BLaER1 treated with 17β-estradiol and CSF1 and Interleukin-3, amounts not matched to agents 10 nM and 100 nM (cell line): ENCODE measurements around the gene CHRNA7.

Experiments used
- H3K27ac ChIP-seq, 11 experiments: shearing (Covaris generic); formaldehyde crosslinking; 2 replicates each; pipeline ENCODE4 v1.8.1; 2022
- H3K27me3 ChIP-seq, 11 experiments: shearing (Covaris generic); formaldehyde crosslinking; 2 replicates each; pipeline ENCODE4 v1.8.1; 2022
- H3K36me3 ChIP-seq, 11 experiments: shearing (Covaris generic); formaldehyde crosslinking; 2 replicates each; pipeline ENCODE4 v1.8.1; 2022
- H3K4me1 ChIP-seq, 10 experiments: shearing (Covaris generic); formaldehyde crosslinking; 2 replicates each; pipeline ENCODE4 v1.8.1; 2022
- H3K4me2 ChIP-seq, 11 experiments: shearing (Covaris generic); formaldehyde crosslinking; 2 replicates each; pipeline ENCODE4 v1.8.1; 2022
- H3K4me3 ChIP-seq, 10 experiments: shearing (Covaris generic); formaldehyde crosslinking; 2 replicates each; pipeline ENCODE4 v1.8.1; 2022
- H3K9ac ChIP-seq, 11 experiments: shearing (Covaris generic); formaldehyde crosslinking; 2 replicates each; pipeline ENCODE4 v1.8.1; 2022
- H3K9me3 ChIP-seq, 11 experiments: shearing (Covaris generic); formaldehyde crosslinking; replicated peaks in 1 of 11; 2 replicates each; pipeline ENCODE4 v1.8.1; 2022
- H4K20me1 ChIP-seq, 11 experiments: shearing (Covaris generic); formaldehyde crosslinking; 2 replicates each; pipeline ENCODE4 v1.8.1; 2022
- Cebpa-rat ChIP-seq, 11 experiments: shearing (Covaris generic); IDR thresholded peaks; 2 replicates each; pipeline ENCODE4 v1.8.1; 2022

CHRNA7 gene

DNA sequence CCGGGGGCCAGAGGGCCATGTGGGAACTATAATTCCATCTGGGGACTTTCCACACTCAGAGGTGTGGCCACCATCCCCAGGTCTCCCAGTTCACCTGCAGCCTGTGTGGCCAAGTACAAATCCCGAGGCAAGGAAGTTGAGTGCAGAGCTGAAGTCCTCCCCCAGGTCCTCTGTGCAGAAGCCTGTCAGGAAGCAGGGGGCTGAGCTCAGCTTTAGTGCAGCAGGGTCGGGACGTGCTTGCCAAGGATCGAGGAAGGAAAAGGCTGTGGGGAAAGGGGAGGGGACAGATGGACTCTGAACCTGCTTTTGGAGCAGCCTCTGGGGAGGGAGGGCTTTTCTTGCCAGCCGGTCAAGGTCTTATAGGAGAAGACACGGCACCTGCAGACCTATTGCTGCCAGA is 67.7 kb downstream of the CHRNA7 start:
- TF ChIP-seq Cebpa-rat (IDR thresholded peaks at IDR 0.05) = no peak
- H3K4me1 ChIP-seq = peaks cover 0 to 6% (median 0%) of the 10 kb centered on the region in 10 experiments; a peak in 2 of 20 replicates
- H3K9me3 ChIP-seq = no peaks in the 10 kb centered on the region
- peak overlapping the region in 3 of 11 experiments; percentile 8 to 10 (median 9); a peak in 2 of 22 replicates for H3K4me2 ChIP-seq
- H3K27me3 ChIP-seq = no peaks in the 10 kb centered on the region
- H3K27ac ChIP-seq = no peak overlapping the region
- H4K20me1 ChIP-seq = no peaks in the 10 kb centered on the region
- H3K9ac ChIP-seq = no peak overlapping the region
- no peak overlapping the region for H3K4me3 ChIP-seq
- H3K36me3 ChIP-seq = no peaks in the 10 kb centered on the region

DNA sequence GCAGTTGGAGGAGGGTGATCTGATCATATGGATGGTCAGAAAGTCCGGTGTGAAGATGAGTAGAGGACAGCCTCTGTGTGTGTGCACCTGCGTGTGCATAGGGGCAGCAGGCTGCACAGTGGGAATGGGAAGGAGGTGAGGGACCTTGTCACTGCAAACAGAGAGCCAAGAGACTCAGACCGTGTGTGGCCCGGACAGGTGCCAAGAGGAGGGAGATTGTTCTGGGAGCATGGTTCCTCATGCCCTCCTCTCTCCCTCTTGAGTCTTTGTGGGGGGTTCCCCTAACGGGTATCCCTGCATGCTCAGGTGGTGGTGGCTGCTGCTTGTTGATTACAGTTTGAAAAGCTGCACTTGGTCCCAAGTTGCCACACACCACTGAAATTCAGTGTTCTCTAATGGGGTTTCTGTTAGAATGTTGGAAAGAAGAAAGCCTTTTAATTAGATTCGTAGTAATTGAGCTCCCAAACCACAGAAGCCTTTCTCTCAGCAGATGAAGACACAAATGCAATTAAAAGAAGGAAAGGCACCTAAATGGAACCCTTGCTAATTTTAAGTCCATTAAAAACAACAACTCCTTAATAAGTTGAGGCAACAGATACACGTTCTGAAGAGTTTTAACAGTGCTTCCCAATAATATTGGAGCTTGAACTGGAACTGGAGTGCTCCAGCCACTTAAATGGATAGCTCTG is 68.9 kb downstream of the CHRNA7 start:
- no peak for TF ChIP-seq Cebpa-rat (IDR thresholded peaks at IDR 0.05)
- peaks cover 0 to 6% (median under 1%) of the 10 kb centered on the region in 10 experiments; a peak in 9 of 20 replicates for H3K4me1 ChIP-seq
- H3K36me3 ChIP-seq = no peaks in the 10 kb centered on the region
- H3K9ac ChIP-seq = no peak overlapping the region
- no peak overlapping the region for H3K4me2 ChIP-seq
- no peak overlapping the region for H3K27ac ChIP-seq
- no peaks in the 10 kb centered on the region for H3K9me3 ChIP-seq
- no peaks in the 10 kb centered on the region for H4K20me1 ChIP-seq
- H3K4me3 ChIP-seq = no peak overlapping the region
- H3K27me3 ChIP-seq = no peaks in the 10 kb centered on the region

DNA sequence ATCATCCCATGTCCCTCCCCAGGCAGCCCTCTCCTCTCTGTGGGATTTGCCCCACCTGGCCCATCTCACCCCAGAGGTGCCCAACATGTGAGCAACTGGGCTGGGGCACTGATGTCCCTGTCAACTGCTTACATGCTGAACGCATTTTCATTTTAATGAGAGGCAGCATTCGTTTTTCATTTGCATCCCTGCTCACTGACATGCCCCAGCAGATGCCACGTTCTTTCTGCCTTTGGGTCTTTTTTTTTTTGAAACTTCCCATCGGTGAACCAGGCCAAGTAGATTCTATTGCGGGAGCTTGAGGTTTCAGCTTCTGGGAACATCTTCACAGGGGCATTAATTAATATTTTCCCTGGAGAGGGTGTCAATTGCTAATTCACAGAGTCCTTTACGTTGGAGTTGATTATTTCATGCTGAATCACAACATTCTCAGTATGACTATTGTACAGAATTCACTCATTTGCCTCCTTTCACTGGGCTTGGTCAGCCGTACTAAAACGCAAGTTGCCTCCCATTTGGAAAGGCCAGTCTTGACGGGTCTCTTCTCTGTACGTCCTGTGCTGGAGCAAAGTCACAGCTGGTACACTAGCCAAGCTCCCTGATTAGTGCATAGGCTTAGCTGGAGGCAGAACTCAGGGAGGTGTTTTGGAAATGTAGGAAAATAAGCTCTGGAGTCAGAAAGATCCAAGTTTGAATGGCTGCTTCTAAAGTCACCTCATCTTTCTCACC is 69.8 kb downstream of the CHRNA7 start:
- Histone ChIP-seq H3K4me2 (no peak overlapping the region), H3K27ac (no peak overlapping the region), H3K36me3 (no peaks in the 10 kb centered on the region), H3K27me3 (no peaks in the 10 kb centered on the region), H3K9ac (no peak overlapping the region), H3K9me3 (no peaks in the 10 kb centered on the region), H3K4me3 (no peak overlapping the region), H3K4me1 (peaks cover 5 to 15% (median 9%) of the 10 kb centered on the region in 10 experiments; a peak in 19 of 20 replicates), H4K20me1 (no peaks in the 10 kb centered on the region)
- no peak for TF ChIP-seq Cebpa-rat (IDR thresholded peaks at IDR 0.05)

DNA sequence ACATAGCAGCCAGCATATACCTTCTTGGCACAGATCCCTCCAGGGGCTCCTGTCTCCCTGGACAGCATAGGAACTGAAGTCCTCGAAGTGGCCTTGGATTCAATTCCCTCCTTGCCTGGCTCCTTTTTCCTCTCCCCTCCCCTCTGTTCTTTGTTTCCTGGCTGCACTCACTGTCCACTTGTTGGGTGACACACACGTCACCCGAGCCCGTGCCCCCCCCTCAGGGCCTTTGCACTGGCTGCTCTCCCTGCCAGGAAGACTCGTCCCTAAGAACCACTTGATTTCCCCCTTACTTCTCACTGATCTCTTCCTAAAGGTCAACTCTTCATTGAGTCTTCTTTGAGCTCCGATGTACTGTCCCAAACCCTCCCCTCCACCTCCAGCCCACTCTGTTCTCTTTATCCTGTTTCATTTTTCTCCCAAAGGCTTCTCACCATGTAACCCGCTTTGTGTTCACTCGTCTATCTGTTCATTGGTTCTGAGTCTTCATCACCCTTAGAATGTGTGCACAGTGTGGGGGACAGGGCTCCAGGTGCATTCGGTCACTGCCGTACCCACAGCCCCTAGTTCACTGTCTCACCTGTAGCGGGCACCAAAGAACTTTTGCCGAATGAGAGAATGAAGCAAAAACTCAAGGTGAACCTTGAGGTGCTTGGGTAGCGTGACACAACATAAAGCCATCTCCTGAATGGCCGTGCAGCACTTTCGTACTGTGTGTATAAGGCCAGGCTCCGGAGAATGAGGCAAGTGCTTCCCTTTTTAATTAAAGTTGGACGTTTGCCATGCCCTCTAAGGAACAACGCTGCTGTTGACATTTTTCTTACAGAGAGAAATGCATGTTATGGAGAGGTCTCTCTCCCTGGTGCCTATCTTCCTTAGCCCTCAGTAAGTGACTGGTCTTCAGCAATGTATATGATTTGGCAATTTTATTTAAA is 74.0 kb downstream of the CHRNA7 start:
- TF ChIP-seq Cebpa-rat (IDR thresholded peaks at IDR 0.05) = no peak
- peak overlapping the region; percentile 20 to 86 (median 77); a peak in 18 of 22 replicates for H3K4me2 ChIP-seq
- no peaks in the 10 kb centered on the region for H3K36me3 ChIP-seq
- H4K20me1 ChIP-seq = no peaks in the 10 kb centered on the region
- H3K27me3 ChIP-seq = no peaks in the 10 kb centered on the region
- no peaks in the 10 kb centered on the region for H3K9me3 ChIP-seq
- H3K4me1 ChIP-seq = peaks cover 24 to 44% (median 32%) of the 10 kb centered on the region in 10 experiments
- no peak overlapping the region for H3K4me3 ChIP-seq
- no peak overlapping the region for H3K27ac ChIP-seq
- H3K9ac ChIP-seq = no peak overlapping the region

DNA sequence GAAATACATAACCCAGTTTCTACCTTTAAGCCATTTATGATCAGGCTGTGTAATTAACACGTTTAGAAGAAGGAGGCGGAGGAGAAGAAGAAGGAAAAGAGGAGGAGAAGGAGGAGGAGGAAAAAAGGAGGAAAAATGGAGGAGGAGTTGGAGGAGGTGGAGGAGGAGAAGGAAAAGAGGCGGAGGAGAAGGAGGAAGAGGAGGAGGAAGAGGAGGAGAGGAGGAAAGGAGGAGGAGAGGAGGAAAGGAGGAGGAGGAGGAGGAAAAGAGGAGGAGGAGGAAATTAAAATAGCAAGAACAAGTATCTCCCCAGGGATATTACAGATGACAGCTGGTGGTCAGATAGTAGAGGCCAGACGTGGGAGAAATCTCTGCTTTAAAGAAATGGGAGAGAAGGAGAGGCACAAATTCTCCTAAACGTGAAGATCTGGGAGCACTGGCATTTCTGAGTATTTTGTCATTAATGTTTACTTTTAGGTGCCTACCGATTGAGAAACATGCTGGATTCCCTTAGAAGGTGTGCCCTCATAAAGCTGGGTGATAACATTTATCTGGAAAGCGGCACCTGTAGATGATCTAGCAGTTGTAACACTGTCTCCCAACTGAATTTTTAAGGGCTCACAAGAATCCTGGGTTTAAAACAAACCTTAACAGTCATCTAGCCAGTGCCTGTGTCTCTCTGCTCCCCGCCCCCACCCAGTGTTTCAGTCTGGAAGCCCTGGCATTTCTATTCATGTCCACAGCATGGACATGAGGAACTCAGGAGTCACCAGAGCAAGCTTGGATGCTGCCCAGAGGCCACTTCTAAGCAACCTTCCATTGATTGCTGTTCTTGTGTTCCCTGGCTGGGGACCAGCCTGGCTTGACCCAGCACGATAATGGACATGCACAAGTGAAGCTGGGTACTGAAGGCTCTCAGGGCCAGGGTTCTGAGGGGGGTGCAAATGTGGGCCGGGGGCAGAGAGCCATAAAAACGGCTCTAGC is 75.2 kb downstream of the CHRNA7 start:
- peaks cover 24 to 44% (median 32%) of the 10 kb centered on the region in 10 experiments for H3K4me1 ChIP-seq
- no peak for TF ChIP-seq Cebpa-rat (IDR thresholded peaks at IDR 0.05)
- no peak overlapping the region for H3K4me3 ChIP-seq
- H3K27ac ChIP-seq = peak overlapping the region in 4 of 11 experiments; percentile 10 to 55 (median 30); a peak in 3 of 22 replicates
- no peaks in the 10 kb centered on the region for H4K20me1 ChIP-seq
- no peaks in the 10 kb centered on the region for H3K27me3 ChIP-seq
- H3K36me3 ChIP-seq = no peaks in the 10 kb centered on the region
- 0 out of 22 replicates have a peak overlapping the region, but pooled peaks of 2 of the 11 experiments have one; percentile 1 to 15 for H3K9ac ChIP-seq
- no peaks in the 10 kb centered on the region for H3K9me3 ChIP-seq
- H3K4me2 ChIP-seq = peak overlapping the region; percentile 47 to 86 (median 77); a peak in 21 of 22 replicates

DNA sequence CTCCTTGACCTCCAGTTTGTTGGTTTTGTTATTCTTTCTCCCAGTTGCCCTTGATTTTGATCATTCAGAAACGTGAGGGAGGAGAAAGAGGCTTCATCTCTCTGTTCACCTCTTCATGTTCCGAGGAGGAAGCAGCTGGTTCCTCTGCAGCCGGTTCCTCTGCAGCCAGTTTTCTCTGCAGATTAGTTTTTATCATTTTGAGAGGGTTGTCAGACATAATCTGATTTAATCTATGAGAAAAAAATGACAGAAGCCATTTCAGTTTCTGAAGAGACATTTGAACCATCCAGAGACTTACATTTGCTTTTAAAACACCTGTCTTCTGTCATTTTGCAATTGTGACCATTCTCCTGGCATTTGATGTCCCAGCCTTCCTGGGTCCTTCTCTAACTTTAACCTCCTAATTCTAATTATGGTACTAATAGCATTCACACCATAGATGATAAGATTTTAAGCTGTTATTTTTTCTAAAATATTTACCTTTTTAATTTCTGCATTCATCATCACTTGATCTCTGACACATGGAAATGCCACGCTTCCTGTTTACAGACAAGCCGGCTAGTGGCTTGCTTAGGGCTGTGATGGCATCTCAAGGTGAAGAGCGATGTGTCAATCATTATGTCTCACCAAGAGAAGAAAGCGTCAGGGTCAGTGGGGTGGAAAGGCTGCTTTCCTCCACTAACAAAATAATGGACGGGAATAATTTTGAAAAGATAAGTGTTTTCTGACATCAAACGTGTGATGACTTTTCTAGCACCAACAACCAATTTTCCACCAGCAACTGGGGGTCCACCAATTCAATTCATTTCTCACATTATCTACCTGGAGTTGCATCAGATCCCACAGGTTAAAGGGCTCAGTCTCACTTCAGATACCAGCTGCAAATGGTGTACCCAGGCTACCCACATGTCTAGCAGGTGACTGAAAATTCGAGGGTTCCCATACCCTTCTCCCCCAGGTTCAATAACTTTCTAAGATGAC is 76.4 kb downstream of the CHRNA7 start:
- H3K27ac ChIP-seq = peak overlapping the region in 4 of 11 experiments; percentile 10 to 55 (median 20); a peak in 4 of 22 replicates
- peaks cover 24 to 44% (median 32%) of the 10 kb centered on the region in 10 experiments for H3K4me1 ChIP-seq
- H3K36me3 ChIP-seq = no peaks in the 10 kb centered on the region
- H3K4me3 ChIP-seq = no peak overlapping the region
- H4K20me1 ChIP-seq = no peaks in the 10 kb centered on the region
- H3K27me3 ChIP-seq = no peaks in the 10 kb centered on the region
- H3K9me3 ChIP-seq = no peaks in the 10 kb centered on the region
- H3K4me2 ChIP-seq = peak overlapping the region; percentile 47 to 86 (median 77)
- H3K9ac ChIP-seq = 0 out of 22 replicates have a peak overlapping the region, but pooled peaks of 2 of the 11 experiments have one; percentile 1 to 15
- TF ChIP-seq Cebpa-rat (IDR thresholded peaks at IDR 0.05) = no peak

DNA sequence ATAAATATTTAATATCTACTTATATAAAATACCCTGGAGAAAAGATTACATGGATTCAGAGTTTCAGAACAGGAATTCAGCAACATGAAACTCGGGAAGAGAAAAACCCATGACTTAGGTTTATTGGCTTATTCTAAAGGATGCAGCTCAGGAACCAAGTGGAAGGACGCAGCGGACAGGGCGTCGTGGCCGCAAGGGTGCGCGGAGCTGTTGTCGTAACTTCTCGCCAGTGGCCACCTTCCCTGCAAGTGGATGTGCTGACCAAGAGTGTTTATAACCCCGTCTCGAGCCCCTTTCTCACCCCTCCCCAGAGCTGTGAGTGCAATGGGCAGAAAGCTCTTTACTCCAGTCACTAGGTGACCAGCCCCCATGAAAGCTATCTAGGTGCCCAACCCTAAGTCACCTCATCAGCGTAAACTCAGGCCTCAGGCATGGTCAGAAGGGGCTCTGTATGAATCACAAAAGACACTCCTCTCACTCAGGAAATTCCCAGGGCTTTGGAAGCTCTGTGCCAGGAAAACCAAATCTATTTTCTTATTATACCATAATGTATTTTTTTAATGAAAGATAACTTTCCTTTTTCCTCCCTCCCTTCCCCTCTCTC is 77.3 kb downstream of the CHRNA7 start:
- H3K27ac ChIP-seq = no peak overlapping the region
- peaks cover 24 to 44% (median 32%) of the 10 kb centered on the region in 10 experiments for H3K4me1 ChIP-seq
- TF ChIP-seq Cebpa-rat (IDR thresholded peaks at IDR 0.05) = no peak
- no peaks in the 10 kb centered on the region for H3K36me3 ChIP-seq
- H4K20me1 ChIP-seq = no peaks in the 10 kb centered on the region
- no peaks in the 10 kb centered on the region for H3K27me3 ChIP-seq
- no peaks in the 10 kb centered on the region for H3K9me3 ChIP-seq
- peak overlapping the region in 2 of 11 experiments; percentile 20 to 77; a peak in 6 of 22 replicates for H3K4me2 ChIP-seq
- H3K9ac ChIP-seq = no peak overlapping the region
- no peak overlapping the region for H3K4me3 ChIP-seq
